Measurements from ENCODE around the gene WWOX. TPM values are rescaled to one million over a fixed set of nuclear protein-coding genes. Genes with fewer than 3 reads are reported as not detected.

Gene WWOX
- total RNA-seq, 2 experiments from 2014 or later = 19.1 to 23.7 TPM

DNA sequence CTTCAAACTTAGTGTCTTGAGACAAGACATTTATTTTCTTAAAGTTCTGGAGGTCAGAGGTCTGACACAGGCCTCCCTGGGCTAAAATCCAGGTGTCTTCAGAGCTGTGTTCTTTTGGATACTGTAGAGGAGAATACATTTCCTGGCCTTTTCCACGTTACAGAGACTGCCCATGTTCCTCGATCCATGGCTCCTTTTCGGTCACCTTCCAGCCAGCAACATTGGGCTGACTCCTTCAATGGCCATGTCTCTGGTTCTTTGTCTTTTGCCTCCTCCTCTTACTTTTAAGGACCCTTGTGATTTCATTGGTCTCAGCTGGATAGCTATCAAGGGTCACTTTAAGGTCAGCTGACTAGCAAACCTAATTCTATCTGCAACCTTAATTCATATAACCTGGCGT, 212.4 kb downstream of the WWOX start:
- no peak overlapping the region for H3K4me3 Mint-ChIP-seq
- ATAC-seq (no peak), DNase-seq (no peak)
- no peaks in the 10 kb centered on the region for H3K27me3 Mint-ChIP-seq
- H3K36me3 Mint-ChIP-seq (ENCODE audit: low read depth) = no peaks in the 10 kb centered on the region
- intact Hi-C loops (cut with micrococcal nuclease) = no loop called here
- H3K9me3 Mint-ChIP-seq = no peaks in the 10 kb centered on the region
- H3K4me1 Mint-ChIP-seq (ENCODE audit: low read depth) = peaks cover 7% of the 10 kb centered on the region
- POLR2A ChIA-PET = no interaction called here
- H3K27ac Mint-ChIP-seq = no peak overlapping the region
- CTCF ChIA-PET = no interaction called here
- TF ChIP-seq CTCF (IDR thresholded peaks at IDR 0.05) = no peak

DNA sequence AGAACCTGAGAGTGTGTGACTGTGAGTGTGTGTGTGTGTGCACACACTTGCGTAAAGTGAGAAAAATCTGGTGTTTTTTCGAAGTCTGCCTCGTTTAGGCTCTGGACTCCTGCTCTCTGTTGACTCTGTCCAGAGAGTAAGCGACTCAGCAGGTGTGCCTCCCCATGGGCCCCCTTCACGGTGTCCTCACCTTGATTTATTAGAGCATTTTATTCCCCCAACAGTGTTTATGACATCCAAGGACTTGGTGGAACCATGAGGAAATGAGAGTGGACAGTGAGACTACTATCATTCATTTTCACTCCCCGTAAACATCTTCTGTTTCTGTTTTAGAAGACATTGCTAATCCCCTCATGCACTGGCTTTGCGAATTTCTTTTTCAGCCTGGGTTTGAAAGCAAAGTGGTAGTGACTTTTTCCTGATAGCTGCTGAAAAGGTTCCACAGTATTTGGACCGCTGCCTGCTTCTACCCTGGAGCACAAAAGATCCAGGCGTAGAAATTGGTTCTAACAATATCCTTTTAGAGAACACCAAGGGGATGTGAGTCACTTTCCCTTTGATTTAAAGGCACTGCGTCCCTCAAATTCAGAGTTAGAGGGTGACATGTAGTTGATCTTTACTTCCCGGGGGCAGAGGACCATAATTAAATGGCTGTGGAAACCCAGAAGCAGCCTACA, 218.2 kb downstream of the WWOX start:
- no peak overlapping the region for H3K27ac Mint-ChIP-seq
- H3K4me1 Mint-ChIP-seq (ENCODE audit: low read depth) = no peaks in the 10 kb centered on the region
- CTCF ChIA-PET = no interaction called here
- H3K36me3 Mint-ChIP-seq (ENCODE audit: low read depth) = no peaks in the 10 kb centered on the region
- DNase-seq (no peak), ATAC-seq (no peak)
- no peak for TF ChIP-seq CTCF (IDR thresholded peaks at IDR 0.05)
- H3K27me3 Mint-ChIP-seq = no peaks in the 10 kb centered on the region
- intact Hi-C loops (cut with micrococcal nuclease) = no loop called here
- no peaks in the 10 kb centered on the region for H3K9me3 Mint-ChIP-seq
- POLR2A ChIA-PET = no interaction called here
- no peak overlapping the region for H3K4me3 Mint-ChIP-seq

- Mint-ChIP-seq H3K36me3 (ENCODE audit: low read depth) (no peaks in the 10 kb centered on the region), H3K27me3 (no peaks in the 10 kb centered on the region), H3K9me3 (no peaks in the 10 kb centered on the region), H3K27ac (no peak overlapping the region), H3K4me1 (ENCODE audit: low read depth) (no peaks in the 10 kb centered on the region), H3K4me3 (no peak overlapping the region)
- DNase-seq (no peak), ATAC-seq (no peak)
- intact Hi-C loops (cut with micrococcal nuclease) = no loop called here
- POLR2A ChIA-PET = no interaction called here
- CTCF ChIA-PET = no interaction called here
- TF ChIP-seq CTCF (IDR thresholded peaks at IDR 0.05) = no peak
These were observed 222.3 kb downstream of the WWOX start for GRCh38 chr16:78321620-78322360.

DNA sequence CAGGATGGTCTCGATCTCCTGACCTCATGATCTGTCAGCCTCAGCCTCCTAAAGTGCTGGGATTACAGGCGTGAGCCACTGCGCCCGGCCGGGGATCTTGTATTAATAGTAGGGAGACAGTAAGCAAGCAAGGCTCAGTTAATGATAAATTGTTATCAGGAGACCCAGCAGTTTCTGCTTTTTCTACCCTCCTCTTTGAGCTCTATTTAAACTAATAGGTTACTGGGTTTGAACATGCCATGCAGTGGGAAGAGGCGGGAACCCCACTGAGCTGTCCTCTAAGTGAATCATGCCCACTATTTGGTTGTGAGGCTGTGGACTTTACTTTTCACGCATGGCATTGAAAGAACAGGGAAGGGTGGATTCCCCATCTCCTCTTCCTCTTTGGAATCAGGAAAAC, 223.9 kb downstream of the WWOX start:
- intact Hi-C loops (cut with micrococcal nuclease) = no loop called here
- H3K4me1 Mint-ChIP-seq (ENCODE audit: low read depth) = no peaks in the 10 kb centered on the region
- no peaks in the 10 kb centered on the region for H3K9me3 Mint-ChIP-seq
- H3K36me3 Mint-ChIP-seq (ENCODE audit: low read depth) = no peaks in the 10 kb centered on the region
- CTCF ChIA-PET = no interaction called here
- POLR2A ChIA-PET = no interaction called here
- no peak overlapping the region for H3K27ac Mint-ChIP-seq
- H3K4me3 Mint-ChIP-seq = no peak overlapping the region
- no peak for TF ChIP-seq CTCF (IDR thresholded peaks at IDR 0.05)
- no peak for DNase-seq
- ATAC-seq = no peak
- H3K27me3 Mint-ChIP-seq = no peaks in the 10 kb centered on the region

DNA sequence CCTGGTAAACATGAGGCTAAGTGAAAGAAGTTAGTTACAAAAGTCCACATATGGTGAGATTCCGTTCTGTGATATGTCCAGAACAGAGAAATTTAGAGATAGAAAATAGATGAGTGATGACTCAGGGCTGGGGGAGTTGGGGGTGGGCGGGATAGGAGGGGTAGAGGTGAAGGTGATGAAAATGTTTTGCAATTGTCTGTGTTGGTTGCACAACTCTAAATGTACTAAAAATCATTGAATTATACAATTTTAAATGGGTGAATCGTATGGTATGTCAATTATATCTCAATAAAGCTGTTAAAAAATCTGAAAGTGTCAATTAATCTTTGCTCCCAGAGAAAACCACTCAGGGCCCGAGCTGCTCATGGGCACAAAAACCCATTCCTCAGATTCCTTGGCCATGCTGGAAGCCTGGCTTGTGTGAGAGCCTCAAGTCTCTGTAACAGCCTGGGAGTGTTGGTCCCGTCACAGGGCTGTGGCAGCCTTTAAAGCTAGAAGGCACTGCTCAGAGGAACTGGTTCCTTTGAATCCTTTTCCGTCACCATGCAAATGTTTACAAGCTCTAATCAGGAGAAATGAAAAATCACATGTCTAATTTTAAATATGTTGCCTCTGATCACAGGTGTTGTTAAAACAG, 225.3 kb downstream of the WWOX start:
- ChIA-PET CTCF (no interaction called here), POLR2A (no interaction called here)
- no peak overlapping the region for H3K4me3 Mint-ChIP-seq
- no peaks in the 10 kb centered on the region for H3K27me3 Mint-ChIP-seq
- TF ChIP-seq CTCF (IDR thresholded peaks at IDR 0.05) = no peak
- ATAC-seq (no peak), DNase-seq (no peak)
- no peaks in the 10 kb centered on the region for H3K4me1 Mint-ChIP-seq (ENCODE audit: low read depth)
- H3K36me3 Mint-ChIP-seq (ENCODE audit: low read depth) = no peaks in the 10 kb centered on the region
- H3K27ac Mint-ChIP-seq = no peak overlapping the region
- no peaks in the 10 kb centered on the region for H3K9me3 Mint-ChIP-seq
- intact Hi-C loops (cut with micrococcal nuclease) = no loop called here

All from activated CD8-positive, alpha-beta T cell treated with anti-CD3 and anti-CD28 coated beads for 36 hours (primary cell).